ENCODE measurements around the gene IL12A. TPM values are rescaled to one million over a fixed set of nuclear protein-coding genes. Genes with fewer than 3 reads are reported as not detected.

Gene IL12A
- total RNA-seq, 1 experiment from 2014 or later = 3.9 TPM

- in situ Hi-C loops (cut with HindIII; ENCODE audit: low pct_unique_long_range_greater_than_20kb, low sequenced_read_pairs) = no loop called here
- DNase-seq (ENCODE audit: low read depth) = no peak
Observed at GRCh38 chr3:159982442-159982974, 6.1 kb upstream of the IL12A start.

DNA sequence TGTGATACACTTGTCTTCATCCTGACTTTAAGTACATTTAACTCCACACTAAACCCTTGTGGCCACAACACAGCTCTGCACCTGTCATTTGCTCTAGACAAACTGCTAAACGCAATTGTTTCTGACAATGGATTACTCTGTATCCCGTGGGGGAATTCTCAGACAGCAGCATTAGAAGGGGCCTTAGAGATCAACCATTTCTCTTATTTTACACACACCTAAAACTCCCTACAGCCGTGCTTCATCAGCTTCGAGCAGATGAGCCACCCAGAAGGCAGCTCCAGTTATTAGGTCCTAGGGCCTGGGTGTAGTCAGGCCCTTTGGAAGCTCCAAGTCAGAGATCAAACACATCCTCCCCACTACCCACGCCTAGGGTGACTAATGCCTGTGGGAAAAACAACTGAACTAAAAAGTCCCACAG lies 1.3 kb upstream of the IL12A start:
- peak; percentile 37 for DNase-seq (ENCODE audit: low read depth)
- in situ Hi-C loops (cut with HindIII; ENCODE audit: low pct_unique_long_range_greater_than_20kb, low sequenced_read_pairs) = no loop called here

GRCh38 chr3:159989973-159990846 lies 1.6 kb downstream of the IL12A start:
- in situ Hi-C loops (cut with HindIII; ENCODE audit: low pct_unique_long_range_greater_than_20kb, low sequenced_read_pairs) = no loop called here
- DNase-seq (ENCODE audit: low read depth) = no peak

- DNase-seq (ENCODE audit: low read depth) = no peak
Observed at GRCh38 chr3:159991591-159991990, 3.0 kb downstream of the IL12A start.

DNA sequence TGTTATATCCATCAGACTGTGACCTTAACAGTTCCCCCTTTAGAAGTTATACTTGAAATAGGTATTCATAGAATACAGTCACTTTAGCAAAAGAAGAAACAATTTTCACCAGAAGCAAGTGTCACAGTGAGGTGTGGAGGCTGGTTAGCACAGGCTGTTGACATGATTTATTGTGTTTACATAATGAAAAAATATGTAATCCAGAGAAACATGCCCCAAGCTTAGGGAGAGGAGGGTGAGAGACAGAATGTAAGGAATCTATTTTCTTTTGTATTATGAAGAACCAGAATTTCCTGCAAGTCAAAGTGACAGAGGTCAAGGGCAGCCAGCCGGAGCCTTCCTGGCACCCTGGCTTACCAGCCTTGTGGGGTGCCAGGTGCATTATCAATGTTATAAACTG lies 4.0 kb downstream of the IL12A start:
- in situ Hi-C loops (cut with HindIII; ENCODE audit: low pct_unique_long_range_greater_than_20kb, low sequenced_read_pairs) = no loop called here
- DNase-seq (ENCODE audit: low read depth) = no peak

More at GRCh38 chr3:159991591-159991990, 3.0 kb downstream of the IL12A start:
- in situ Hi-C loops (cut with HindIII; ENCODE audit: low pct_unique_long_range_greater_than_20kb, low sequenced_read_pairs) = no loop called here

GRCh38 chr3:159994182-159994581 lies 5.5 kb downstream of the IL12A start:
- in situ Hi-C loops (cut with HindIII; ENCODE audit: low pct_unique_long_range_greater_than_20kb, low sequenced_read_pairs) = no loop called here
- peak; percentile 40 for DNase-seq (ENCODE audit: low read depth)

GRCh38 chr3:159995091-159995490 lies 6.5 kb downstream of the IL12A start:
- in situ Hi-C loops (cut with HindIII; ENCODE audit: low pct_unique_long_range_greater_than_20kb, low sequenced_read_pairs) = no loop called here
- no peak for DNase-seq (ENCODE audit: low read depth)

DNA sequence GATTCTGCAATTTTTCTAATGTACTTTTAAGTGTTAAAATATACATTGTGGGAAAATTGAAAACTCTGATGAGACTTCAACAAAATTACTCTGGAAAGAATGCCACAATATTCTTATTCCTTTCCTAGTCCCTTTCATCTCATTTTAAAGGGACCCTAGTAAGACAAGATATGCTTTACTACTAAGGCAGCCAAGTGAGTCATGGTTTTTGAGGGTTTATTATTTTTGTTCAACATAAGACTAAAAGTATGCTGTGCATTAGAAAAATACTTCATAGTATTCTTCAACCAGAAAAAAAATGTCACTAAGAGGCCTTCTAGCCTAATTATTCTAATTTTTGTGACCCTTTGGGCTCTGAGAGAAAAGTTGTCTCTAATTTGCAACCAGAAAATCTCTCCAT lies 7.4 kb downstream of the IL12A start:
- no peak for DNase-seq (ENCODE audit: low read depth)
- in situ Hi-C loops (cut with HindIII; ENCODE audit: low pct_unique_long_range_greater_than_20kb, low sequenced_read_pairs) = no loop called here

DNA sequence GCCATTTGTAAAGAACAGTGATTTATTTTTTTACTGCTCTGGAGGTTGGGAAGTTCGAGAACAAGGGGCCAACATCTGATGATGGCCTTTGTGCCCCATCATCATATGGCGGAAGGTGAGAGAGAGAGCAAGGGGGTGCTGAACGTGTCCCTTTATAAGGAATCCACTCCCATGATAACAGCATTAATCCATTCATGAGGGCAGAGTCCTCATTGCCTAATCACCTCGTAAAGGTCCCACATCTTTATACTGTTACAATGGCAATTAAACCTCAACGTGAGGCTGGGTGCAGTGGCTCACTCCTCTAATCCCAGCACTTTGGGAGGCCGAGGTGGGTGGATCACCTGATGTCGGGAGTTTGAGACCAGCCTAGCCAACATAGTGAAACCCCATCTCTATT lies 8.3 kb downstream of the IL12A start:
- in situ Hi-C loops (cut with HindIII; ENCODE audit: low pct_unique_long_range_greater_than_20kb, low sequenced_read_pairs) = no loop called here
- no peak for DNase-seq (ENCODE audit: low read depth)

- in situ Hi-C loops (cut with HindIII; ENCODE audit: low pct_unique_long_range_greater_than_20kb, low sequenced_read_pairs) = no loop called here
Observed at GRCh38 chr3:160001148-160001760, 12.6 kb downstream of the IL12A start.

DNA sequence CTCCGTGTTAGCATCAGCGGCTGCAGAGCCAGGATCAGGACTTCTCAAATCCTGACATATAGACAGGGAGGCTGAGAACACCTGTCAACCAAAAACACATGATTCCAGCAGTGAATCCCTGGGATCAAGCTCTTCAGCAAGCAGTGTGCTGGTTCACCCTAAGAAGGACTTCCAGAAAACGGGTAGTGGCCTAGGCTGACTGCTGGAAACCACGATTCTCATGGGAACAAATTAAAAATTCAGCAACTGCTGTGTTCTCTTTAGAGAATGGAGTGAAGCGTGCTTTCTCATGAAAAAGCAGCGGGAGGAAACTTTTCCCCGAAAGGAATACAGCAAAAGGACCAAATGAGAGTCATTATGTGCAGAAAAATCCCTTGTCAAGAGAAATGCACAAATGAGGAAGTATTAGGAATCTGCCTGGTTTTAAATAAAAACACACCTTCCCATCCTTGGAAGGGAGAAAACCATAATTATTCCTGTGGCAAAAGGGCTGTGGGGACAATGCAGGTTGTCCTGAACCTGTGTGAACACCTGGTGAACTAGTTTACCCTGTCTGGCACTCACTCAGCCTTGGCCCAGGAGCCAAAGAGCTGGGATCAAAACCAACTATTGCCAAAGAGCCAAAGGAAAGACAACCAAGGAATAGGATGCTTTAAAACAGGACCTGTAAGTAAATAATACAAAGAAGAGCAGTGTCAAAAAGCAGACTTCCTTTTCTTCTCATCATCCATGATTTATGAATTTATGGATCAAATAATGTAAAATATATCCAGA lies 13.4 kb downstream of the IL12A start:
- no peak for DNase-seq (ENCODE audit: low read depth)
- in situ Hi-C loops (cut with HindIII; ENCODE audit: low pct_unique_long_range_greater_than_20kb, low sequenced_read_pairs) = no loop called here

More at GRCh38 chr3:160001148-160001760, 12.6 kb downstream of the IL12A start:
- no peak for DNase-seq (ENCODE audit: low read depth)

- in situ Hi-C loops (cut with HindIII; ENCODE audit: low pct_unique_long_range_greater_than_20kb, low sequenced_read_pairs) = no loop called here
- peak; percentile 70 for DNase-seq (ENCODE audit: low read depth)
Observed at GRCh38 chr3:160003520-160004128, 15.0 kb downstream of the IL12A start.

DNA sequence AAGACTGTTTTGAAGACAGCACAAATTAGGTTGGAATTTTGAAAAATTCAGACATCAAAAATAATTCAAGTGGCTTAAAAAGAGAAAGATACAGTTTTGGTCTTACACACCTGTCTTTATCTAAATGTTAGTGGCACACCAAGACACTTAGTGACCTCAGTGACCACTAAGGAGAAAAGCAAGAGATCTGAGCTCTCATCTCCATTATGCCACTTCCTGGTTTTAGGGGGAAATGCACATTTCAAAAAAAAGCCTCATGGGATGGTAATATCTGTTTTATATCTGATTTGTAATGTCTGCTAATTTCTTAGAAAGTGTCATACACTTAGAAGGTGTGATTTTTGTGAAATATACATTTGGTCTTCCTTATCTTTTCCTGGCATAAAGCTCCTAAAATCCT lies 16.4 kb downstream of the IL12A start:
- DNase-seq (ENCODE audit: low read depth) = no peak
- in situ Hi-C loops (cut with HindIII; ENCODE audit: low pct_unique_long_range_greater_than_20kb, low sequenced_read_pairs) = no loop called here

DNA sequence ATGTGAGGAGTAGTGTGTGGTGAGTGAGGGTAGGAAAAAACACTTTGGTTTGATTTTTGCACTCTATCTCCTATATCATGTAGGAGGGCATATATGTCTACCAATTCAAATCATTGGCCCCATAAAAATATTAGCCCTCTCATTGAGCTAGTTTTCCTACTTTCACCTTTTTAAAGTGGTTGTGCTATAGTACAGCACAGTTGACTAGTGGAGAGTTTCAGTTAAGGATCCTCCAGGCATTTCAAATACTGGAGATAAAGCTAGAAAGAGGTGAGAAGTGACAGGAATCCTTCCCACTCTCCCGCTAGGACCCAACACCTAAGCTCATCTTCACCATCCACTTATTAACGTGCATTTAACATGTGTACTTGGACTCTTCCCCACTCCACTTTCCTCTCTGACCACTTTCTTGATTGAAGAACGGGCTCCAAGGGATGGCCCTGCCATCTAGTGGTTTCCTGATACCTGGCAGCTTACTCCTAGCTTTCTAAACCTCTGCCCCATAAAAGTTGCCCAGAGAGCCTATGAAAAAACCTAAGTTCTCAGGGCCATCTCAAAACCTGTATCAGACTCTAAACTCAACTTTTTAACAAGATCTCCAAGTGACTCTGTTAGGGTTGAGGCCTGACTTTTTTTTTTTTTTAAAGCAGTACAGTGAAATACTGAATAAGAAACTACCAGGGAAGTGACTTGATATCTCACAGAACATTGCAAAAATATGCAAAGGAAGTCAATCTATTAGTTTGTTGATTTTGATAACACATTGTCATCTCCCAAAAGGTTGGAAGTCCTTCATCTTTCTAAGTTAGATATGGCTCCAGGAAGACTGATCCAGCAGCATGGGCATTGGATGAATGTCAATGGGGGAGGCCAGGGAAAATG lies 17.9 kb downstream of the IL12A start:
- DNase-seq (ENCODE audit: low read depth) = peak; percentile 81

DNA sequence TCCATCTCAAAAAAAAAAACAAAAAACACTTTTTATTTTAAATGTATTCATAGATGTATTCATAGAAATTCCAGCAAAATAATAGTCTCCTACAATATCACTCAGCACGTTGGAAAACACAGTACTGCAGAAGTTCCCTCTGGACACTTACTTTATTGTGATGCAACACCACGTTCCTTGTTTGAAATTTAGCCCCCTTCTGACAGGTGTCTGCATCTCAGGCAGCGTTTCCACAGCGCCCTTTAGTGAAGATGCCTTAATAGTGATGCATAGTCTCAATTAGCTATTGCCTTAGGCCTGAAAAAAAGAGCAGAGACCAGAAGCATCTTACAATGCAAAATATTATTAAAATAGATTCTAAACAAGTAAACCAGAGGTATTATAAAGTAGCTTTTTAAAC lies 20.3 kb downstream of the IL12A start:
- no peak for DNase-seq (ENCODE audit: low read depth)
- in situ Hi-C loops (cut with HindIII; ENCODE audit: low pct_unique_long_range_greater_than_20kb, low sequenced_read_pairs) = no loop called here

More for the DNA sequence above, 17.9 kb downstream of the IL12A start:
- in situ Hi-C loops (cut with HindIII; ENCODE audit: low pct_unique_long_range_greater_than_20kb, low sequenced_read_pairs) = no loop called here

- DNase-seq (ENCODE audit: low read depth) = no peak
- in situ Hi-C loops (cut with HindIII; ENCODE audit: low pct_unique_long_range_greater_than_20kb, low sequenced_read_pairs) = no loop called here
Observed at GRCh38 chr3:160009525-160009924, 20.9 kb downstream of the IL12A start.

- in situ Hi-C loops (cut with HindIII; ENCODE audit: low pct_unique_long_range_greater_than_20kb, low sequenced_read_pairs) = no loop called here
- no peak for DNase-seq (ENCODE audit: low read depth)
Observed at GRCh38 chr3:160010578-160010977, 21.9 kb downstream of the IL12A start.

Measured in Caki2 (cell line).